NCI-H82 (cell line): ENCODE data around the gene CTBS.
"Not testable (repeated sequence)": the region's sequence is repeated elsewhere in the genome, so short reads cannot be mapped to it uniquely, and the experiment has no call there.

Experiments used
- DNase-seq: peaks from one replicate; lab custom pipeline; 2025; lab: John Stamatoyannopoulos, UW

CTBS gene

DNA sequence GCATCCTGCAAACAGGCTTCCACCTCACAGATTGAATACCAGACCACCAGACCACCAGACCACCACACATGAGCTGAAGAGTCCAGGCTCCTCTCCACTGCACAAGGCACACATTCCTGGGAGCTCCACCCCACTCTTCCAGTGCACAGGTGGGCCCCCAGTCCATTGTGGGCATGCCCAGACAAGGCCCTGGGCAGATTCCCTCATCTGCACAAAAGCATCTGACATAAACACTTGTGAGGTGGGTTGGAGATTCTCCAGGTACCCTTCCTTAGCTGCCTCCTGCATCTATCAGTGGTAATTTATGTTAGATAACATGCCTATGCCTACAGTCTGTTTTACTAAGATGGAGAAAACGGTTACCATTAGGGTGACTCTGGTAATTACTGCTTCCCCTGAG lies 11.6 kb upstream of the CTBS start:
- DNase-seq, result no peak

DNA sequence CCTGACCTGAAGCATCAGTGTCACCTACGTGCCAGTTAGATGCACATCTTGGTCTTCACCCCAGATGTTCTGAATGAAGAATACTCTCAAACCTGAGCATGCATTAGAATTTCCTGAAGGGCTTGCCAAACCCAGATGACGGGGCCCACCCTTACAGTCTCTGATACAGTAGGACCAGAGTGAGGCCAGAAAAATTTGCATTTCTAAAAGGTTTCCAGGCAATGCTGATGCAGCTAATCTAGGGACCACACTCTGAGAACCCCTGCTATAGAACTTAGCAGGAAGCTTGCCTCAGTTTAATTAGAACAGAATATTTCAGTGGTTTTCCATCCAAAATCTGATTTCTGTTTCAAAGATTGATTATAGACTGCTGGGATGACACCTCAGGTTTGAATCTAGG lies 9.9 kb upstream of the CTBS start:
- DNase-seq, result no peak

DNA sequence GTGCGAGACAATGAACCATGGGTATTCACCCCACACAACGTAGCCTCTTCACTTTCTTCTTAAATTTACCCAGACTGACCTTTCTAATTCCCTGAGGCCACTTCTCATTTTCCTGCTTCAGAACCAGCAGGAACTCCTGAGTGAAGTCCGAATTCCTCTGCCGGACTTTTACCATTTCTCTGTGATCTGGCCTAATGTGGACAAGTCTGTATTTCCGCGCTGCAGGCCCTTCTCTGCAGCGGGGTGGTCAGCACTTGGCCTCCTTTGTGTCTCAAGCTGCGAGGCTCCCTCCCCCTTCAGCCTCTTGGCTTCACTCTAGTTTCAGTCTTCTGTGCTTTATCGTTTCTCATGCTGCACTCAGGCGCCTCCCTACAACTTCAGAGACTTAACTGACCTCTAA lies 9.4 kb upstream of the CTBS start:
- peak; percentile 64 for DNase-seq

GRCh38 chr1:84582802-84583587 lies 8.8 kb upstream of the CTBS start:
- peak; percentile 99 for DNase-seq

DNA sequence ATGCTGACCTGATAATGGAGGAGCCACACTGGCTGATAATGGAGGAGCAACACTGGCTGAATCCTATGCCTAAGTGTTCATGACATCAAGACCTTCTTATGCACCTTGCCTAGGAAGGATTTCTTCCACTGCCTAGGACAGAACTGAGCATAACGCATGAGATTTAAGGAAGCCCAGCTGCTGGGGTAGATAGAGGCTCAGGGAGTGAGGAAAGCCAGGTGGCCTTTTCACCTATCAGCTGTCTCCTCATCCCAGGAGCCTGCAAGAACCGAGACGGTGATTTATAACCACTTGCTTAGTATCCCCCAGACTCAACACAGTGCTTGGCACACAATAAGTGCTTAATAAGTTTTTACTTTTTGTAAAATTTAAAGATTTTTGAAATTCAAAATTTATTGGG lies 7.4 kb upstream of the CTBS start:
- peak; percentile 82 for DNase-seq

GRCh38 chr1:84574936-84575335 lies 696 bp upstream of the CTBS start:
- DNase-seq, result peak; percentile 69

DNA sequence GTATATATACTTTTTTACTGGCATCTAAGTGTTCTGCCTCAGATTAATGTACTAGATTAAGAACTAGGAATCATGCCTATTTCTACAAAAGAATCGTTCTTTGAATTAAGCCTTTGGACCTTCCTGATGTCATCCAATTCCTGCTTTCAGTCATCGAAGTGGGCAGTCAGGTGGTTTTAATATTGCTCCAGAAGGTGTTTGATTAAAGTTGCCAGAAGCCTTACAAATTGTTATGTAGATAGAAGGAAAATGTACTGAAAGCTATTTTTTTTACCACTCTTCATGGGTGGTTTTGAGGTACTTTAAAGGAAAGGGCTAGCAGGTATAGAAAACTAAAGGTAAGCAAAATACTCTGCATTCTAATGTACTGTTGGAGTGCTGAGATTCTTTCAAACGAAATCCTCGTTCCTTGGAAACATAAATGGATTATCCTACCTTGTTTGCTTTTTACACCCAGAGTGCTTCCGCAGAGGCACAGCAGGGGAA lies 716 bp downstream of the CTBS start:
- DNase-seq, result peak; percentile 95

- peak; percentile 49 for DNase-seq
These were observed 3.1 kb downstream of the CTBS start for GRCh38 chr1:84571150-84571535.

GRCh38 chr1:84570436-84571149 lies 3.6 kb downstream of the CTBS start:
- peak; percentile 35 for DNase-seq

DNA sequence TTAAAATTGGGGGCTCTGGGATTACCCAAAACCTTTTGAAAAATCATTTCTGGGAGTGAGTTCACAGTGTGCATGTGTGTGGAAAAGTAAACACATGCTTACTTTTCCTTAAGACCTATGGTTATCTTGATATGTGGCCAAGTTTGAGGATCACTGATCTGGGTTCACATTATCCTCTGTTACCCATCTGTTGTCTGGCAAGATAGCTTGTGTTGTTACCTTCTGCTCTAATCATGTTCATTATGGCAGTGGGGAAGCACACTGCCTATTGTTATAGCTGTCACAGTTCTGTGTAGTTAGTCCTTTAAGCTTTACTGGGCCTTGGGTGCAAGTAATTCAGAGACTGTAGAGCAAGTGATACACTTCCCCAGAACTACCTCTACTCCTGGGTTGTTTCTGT lies 5.0 kb downstream of the CTBS start:
- DNase-seq, result peak; percentile 97

DNA sequence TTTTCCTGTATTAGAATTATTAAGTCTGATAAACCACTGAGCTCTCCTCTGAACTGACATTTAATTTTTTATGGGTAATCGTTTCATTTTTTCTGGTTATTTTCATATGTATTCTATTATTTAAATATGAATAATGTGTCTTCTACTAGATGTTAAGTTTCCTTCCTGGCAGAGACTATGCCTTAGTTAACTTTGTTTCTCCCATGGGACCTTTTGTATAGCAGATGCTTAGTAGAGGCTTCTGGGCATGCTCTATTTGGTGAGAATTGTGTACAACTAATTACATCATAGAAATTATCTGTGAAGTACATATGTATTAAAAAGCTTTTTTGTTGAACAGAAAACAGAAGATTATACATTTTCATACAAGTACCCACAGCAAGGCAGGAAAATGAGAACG lies 23.4 kb downstream of the CTBS start:
- DNase-seq, result peak; percentile 20

GRCh38 chr1:84541679-84542078 lies 32.6 kb downstream of the CTBS start:
- DNase-seq, result no peak

- no peak for DNase-seq
These were observed 33.5 kb downstream of the CTBS start for GRCh38 chr1:84540759-84541158.

DNA sequence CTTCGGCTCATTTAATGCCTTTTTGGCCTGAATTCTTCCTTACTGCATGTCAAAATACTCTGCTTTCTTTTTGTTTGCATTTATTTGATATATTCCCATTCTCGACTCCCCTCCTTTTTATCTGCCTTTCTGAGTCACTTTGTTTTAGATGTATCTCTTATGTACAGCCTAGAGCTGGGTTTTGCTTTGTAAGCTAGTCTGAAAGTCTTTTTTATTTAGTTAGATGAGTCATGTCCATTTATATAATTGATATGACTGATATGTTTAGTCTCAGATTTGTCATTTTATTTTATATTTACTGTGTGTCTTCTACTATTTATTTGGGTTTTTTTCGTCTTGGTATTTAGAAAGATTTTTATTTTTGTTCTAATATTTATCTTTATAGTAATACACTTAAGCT lies 34.3 kb downstream of the CTBS start:
- no peak for DNase-seq

DNA sequence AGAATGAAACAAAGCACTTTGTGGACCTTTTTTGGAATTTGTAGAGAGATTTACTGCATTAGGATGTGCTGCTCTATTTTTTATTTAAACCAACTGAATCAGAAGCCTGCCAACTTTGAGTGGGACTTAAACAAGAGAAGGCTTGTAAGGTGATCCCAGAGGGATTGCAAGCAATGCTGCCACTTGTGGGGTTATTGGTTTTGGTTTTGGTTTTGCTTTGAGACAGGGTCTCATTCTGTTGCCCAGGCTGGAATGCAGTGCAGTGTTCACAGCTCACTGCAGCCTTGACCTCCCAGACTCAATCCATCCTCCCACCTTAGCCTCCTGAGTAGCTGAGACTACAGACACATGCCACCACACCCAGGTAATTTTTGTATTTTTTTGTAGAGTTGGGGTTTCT lies 35.6 kb downstream of the CTBS start:
- no peak for DNase-seq

GRCh38 chr1:84525779-84526178 lies 48.5 kb downstream of the CTBS start:
- no peak for DNase-seq

DNA sequence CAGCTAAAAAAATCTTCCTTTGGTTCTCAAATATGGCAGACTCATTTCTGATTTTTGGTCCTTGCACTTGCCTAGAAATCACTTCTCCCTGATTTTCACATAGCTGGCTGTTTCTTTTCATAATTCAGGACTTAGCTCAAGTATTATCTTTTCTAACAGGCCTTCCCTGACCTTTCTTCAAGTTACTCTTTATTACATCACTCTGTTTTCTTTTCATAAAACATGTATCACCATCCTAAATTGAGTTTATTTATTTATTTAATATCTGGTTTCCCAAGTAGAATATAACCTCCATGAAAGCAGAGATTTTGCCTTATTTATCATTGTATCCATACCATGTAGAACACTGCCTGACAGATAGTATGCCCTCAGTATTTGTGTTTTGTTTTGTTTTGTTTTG lies 49.6 kb downstream of the CTBS start:
- no peak for DNase-seq

DNA sequence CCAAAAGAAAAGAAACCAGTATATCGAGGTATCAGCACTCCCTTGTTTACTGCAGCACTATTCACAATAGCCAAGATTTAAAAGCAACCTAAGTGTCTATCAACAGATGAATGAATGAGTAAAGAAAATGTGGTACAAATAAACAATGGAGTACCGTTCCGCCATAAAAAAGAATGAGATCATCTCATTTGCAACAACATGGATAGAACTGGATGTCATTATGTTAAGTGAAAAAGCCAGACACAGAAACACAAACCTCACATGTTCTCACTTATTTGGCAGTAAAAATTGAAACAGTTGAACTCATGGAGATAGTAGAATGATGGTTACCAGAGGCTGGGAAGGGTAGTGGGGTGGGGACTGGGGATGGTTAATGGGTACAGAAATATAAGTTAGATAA lies 63.6 kb downstream of the CTBS start:
- no peak for DNase-seq

DNA sequence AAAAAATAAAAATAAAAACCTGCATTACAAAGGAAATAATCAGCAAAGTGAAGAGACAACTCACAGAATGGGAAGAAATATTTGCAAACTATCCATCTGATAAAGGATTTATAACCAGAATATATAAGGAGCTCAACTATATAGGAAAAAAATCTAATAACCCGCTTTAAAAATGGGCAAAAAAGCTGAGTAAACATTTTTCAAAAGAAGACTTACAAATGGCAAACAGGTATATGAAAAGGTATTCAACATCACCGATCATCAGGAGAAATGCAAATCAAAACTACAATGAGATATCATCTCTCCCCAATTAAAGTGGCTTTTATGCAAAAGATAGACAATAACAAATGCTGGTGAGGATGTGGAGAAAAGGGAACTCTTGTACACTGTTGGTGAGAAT lies 64.1 kb downstream of the CTBS start:
- no peak for DNase-seq

- DNase-seq, result no peak
These were observed 65.2 kb downstream of the CTBS start for GRCh38 chr1:84509029-84509428.

GRCh38 chr1:84508510-84508909 lies 65.7 kb downstream of the CTBS start:
- no peak for DNase-seq

GRCh38 chr1:84507887-84508286 lies 66.4 kb downstream of the CTBS start:
- not testable (repeated sequence) for DNase-seq

DNA sequence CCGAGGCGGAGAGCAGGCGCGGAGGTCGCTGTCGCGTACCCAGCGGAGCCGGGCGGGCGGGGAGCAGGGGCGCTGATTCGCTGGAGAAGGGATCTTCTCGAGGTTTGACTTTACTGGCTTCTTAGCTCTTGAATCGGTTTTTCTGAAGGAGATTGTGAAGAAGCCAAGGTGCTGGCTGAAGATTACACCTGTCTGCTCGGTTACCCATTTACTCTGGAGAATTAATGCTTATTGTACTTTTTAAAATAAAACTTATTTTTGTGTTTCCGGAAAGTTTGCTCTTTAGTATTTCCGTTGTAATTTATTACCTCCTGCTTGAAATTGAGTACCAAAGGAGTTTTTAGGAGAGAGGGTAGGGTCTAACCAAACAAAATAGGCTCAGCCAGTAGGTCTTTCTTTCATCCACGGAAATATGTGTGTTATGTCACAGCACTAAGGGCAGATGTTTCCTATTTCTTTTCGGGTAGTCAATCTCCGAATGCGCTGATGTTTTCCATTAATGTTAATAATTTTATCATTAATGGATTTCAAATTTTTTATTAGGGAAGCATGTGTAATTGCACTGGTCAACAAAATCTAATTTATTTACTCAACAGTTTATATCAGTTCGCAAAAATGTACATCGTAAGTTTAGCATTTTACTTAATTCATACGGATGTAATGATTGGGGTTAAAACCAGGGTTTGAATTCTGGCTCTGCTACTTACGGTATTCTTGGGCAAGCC lies 67.3 kb downstream of the CTBS start:
- DNase-seq, result peak; percentile 91
